Bone marrow (tissue), 2 donors: ENCODE measurements around the gene EYA2.
"Not testable (repeated sequence)": the region's sequence is repeated elsewhere in the genome, so short reads cannot be mapped to it uniquely, and the experiment has no call there.

ENCODE experiments used
- DNase-seq, 2 donors: peaks; one replicate each; lab custom pipeline; 2025; lab: John Stamatoyannopoulos, UW

The EYA2 gene

DNA sequence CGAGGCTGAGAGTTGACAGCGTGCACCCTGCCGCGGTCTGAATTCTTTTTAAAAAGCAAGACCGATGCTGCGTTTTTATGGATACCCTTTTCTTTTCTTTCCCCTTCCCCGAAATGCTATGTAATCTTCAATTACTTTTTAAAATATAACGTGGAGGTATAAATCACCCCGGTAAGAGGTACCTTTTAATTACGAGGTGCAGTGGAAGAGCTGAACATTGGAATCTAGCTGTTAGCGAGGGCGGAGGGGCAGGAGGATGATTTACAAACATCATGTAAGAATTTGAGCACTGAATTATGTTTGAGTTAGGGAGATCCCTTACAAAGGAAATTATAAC lies 1.2 kb downstream of the EYA2 start:
- no peak for DNase-seq

DNA sequence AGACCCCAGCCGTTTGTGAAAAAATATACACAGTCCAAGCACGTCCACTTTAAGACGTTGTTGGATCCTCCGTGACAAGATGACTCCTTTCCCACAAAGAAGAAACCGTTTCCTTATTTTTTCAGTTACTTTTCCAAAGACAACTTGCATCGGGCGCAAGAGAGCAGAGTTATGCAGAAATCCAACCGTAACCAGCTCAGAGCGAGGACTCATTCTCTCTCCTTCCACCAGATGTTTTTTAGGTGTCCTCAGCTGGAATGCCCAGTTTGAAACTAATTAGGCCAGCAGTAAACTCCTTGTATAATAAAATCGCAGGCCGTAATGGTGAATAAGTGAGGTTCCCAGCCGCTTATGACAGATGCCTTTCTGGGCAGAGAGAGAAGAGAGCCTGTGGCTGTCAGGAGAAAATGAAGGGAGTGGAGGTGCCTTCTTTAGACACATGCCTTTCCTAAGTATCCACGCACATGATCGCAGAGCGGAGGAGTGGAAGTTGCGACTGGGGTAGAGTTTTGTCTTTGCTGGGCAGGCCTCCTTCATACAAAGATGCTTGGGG lies 2.8 kb downstream of the EYA2 start:
- no peak for DNase-seq

DNA sequence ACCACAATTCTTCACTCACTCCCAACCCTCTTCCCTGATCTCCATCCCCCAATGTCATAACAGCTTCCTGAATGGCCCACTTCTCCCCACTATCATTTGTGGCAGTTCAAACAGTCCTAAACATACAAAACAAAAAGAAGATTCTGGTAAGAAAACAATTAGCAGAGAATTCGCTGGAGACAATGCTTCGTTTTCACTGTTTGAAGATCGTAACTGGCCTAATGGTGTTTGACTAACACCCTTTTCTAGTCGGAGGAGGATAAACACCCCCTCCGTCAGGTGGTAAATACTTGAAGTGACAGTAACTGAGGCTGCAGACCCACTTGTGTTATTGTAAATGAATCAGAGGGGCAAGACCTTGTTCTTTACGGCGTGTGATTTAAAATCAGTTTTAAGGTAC lies 3.8 kb downstream of the EYA2 start:
- DNase-seq: no peak

DNA sequence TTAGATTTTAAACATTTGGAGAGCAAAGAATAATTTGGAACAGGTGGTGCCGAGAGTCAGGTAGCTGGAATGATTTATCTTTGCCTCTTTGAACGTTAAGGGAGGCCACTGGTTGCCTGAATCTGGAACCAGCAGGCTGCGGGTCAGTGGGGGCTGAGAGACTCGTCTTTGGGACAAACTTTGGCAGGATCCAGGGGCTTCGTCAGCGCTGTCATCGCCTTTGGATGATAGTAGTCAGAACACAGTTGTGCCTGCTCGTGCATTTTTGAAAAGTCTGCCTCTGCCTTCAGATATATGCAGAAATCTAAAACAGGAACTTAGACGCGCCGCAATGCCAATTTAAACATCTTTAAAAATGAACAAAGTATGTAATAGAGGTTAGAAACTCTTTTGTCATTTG lies 5.0 kb downstream of the EYA2 start:
- no peak for DNase-seq

DNA sequence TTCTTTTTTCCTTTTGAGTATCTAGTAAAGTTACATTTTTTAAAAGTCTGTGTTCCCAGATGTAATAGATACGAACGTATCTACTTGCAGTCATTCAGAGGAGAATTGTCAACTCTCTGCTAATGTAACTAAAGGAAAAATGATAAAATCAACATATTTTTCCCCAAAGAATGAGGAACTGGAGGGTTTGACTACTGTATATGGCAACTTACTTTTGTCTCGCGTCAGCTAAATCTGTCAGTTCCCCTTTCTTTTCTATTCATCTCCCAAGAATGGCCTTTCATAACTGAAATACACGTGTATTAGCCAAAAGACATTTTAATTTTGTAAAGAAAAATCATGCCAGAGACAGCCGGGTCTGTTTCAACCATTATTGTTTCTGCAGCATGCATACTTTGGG lies 5.4 kb downstream of the EYA2 start:
- no peak for DNase-seq

DNA sequence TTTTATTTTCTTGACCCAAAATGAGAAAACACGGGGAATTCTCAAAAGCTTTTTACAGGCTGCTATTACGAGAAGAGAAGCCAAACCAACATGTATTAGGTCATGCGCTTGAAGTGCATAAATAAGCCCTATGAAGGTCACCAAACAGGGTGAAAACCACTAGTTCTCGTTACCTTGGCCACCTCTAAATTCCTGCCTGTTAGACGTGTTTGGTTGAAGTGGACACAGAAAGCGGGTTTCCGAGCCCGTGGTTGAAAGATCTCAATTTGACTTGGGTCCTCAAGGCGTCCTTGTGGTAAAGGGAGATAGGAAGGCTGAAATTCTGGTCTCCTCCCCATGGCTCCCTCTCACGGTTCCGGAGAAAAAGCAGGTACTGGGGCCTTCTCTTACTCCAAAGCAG lies 6.2 kb downstream of the EYA2 start:
- DNase-seq: no peak

DNA sequence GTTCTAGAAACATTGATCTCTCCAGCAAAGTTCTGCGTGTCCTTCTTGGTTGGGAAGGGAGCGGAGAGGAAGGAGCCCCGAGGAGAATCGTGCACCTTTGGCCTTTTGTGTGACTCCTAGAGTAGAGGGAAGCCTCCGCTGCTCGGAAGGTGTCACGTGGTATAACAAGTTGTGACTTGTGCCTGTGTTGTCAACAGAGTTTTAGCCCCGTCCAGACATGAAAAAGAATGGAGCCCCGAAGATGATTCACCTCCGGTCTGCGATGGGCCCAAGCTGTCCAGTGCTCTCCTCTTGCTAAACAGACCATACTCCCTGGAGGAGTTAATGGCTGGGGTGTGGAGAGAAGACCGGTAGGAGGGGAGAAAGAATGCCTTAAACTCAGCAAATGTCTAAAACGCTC lies 7.0 kb downstream of the EYA2 start:
- no peak for DNase-seq

DNA sequence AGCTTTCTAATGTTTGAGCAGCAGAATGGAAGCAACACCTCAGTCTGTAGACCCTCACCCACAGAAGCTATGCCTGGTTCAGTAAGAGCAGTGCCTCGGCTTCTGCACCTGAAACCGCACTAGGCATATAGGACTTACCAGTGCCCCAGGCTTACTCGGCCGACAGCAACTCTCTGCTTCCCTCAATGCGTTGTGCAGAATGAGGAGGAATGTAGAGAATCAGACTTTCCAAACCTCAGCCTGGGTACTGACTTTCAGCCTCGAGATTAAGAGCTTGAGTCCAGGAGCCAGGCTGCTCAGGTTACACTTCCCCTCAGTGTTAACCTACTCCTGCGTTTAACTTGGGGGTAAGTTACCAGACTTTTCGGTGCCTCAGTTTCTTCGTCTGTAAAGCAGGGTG lies 8.6 kb downstream of the EYA2 start:
- no peak for DNase-seq

DNA sequence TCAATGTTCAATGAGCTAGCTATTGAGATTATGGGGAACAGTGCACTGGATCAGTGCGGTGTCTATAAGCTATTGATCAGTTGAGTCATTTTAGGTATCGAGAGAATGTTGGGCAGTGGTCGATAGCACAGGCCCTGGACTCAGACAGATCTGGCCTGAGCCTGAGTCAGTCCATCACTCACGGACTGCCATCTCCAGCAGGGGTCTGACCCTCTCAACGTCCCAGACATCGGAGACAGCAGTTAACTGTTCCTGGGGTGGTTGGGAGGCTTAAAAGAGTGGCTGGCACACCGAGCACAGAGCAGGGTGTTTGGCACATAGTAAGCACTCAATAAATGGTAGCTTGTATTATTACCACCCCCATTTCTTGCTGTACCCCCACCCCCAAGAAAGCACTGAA lies 9.3 kb downstream of the EYA2 start:
- no peak for DNase-seq

DNA sequence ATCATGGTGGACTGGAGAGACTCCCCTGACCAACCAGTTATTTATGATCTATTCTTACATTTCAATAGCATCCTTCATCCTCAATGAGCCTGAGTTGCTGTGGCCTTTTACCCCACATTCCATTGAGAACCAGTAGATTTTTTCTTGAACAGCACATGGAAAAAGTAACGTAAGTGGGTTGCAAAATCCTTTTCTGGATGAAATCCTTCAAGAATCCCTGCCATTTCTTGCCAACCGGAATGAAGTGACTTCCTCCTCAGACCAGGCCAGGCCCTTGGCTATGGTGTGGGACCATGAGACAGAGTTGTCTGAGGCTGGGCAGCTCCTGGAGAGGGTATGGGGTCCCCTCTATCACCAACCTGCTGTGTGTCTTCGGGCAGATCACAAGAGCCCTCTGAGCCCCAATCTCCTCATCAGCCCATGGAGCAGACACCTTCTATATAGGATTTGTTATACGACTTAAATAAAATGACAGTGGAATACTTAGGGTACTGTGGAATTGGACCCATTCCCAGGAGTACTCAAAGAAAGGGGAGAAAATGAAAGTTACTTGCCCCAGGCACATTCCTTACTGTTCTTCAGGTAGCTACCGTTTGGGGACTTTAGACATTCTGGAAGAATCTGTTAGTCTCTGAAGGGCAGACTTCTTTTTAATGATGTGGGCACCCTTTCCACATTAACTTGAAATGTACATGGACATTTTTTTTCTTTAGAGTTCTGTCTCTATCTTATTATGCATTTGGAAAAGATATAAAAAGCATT lies 10.9 kb downstream of the EYA2 start:
- DNase-seq: no peak

DNA sequence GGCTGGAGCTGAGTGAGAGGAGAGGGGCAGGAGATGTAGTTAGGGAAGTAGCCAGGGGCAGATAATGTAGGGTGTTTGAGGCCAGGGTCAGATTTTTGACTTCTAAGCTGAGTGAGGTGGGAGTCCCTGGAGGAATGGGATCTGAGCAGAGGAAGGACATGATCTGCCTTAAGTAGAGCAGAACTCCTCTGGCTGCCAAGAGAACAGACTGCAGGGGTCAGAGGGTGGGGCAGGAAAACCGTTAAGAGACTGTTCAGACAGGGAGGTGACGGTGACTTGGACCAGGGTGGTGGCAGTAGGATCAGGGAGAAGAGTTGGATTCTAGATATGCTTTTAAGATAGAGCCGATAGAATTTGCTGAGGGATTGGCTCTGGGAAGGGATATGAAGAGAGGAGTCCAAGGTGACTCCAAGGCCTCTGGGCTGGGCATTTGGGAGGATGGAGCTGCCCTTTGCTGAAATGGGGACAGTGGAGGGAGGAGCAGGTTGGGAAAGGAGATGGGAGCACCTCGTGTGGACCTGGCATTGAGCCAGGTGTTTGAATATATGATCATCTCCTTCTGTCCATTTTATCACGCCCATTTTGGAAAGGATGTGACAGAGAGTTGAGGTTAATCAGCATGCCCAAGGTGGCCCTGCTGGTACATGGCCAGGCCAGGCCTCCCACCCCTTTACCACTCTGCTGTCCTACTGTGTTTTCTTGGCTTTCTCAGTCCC lies 18.8 kb downstream of the EYA2 start:
- DNase-seq: no peak

DNA sequence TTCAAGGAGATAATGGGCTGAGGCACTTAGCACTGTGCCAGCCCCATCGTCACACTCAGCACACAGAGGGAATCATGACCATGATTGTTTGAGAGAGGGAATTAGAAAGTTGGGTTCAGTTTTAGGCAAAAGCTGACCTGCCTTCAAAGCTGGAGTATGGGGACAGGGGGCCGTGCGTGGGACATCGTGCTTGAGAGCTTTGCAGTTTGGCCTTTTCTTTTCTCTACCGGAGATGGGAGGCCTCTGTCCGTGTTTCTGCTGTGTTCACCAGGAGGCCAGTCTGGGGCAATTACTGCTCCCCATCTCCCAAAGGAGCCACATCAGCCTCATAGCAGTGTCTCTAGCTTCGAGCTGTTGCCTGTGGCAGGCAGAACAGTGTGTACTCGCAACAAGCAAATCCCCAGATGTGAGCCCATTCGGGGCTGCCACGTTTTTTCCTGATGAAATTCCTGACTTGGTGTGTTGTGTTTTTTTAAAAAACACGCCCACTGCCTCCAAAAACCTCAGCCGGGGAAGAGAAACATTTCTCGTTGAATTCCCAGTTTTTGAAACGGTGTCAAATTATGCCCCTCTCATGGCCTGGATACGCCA lies 20.2 kb downstream of the EYA2 start:
- no peak for DNase-seq

DNA sequence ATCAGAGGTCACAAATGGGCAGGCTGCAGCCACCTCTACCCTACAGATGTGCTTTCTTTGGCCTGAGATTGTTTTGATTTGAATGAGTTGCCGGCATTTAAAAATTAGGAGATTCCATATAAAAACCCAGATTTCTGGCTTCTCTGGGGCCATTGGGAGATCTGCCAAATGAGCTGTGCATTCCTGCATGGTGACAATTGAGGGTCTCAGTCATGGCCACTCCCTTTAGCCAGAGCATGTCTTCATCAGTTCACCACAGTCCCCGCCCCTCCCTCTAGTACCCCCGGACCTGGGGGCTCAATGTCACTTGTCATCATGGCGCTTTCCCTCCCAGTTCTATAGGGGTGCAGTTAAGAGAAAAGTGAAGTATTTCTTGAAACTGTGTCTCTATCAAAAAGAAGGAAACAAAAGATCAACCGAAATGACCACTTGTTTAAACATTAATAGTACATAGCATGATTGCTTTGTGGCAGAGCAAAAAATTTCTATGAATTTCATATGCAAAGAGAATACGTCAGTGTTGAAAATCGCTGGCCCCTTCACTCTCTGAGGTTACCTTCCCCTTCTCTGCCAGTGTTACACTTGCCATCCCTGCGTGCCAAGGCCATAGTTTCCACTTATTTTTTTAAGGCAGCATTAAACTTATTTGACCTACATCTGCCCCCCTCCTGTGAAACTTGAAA lies 21.1 kb downstream of the EYA2 start:
- no peak for DNase-seq

DNA sequence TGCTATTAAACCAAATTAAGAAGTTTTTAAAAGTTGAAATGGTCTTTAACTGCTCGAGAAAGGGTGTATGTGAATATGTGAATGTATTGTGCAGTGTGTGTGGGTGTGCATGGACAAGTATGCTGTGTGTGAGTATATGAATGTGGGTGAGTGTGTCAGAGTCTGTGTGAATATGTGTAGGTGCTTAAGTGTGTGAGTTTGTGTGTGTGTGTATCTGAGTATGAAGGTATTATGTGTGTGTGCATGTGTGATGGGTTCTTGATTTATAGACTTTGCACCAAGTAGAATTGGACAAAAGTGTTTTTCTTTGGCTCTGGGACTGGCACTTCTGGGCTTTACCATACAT lies 21.6 kb downstream of the EYA2 start:
- DNase-seq: no peak

DNA sequence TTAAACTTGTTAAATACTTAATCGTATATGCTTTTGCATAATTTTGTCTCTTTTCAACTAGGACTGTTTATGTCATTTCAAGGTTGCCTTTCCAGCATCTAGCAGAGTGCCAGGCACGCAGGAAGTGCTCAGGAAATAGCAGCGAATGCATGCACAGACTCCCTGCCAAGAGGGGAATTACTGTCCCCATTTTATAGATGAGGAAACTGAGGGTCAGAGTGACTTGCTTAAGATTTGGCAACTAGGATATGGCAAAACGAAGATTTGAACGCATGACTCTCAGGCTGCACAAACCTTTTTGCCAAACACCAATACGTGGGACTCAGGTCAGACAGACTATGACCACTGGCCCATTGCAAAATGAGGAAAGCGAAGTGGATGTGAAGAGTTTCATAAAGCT lies 22.5 kb downstream of the EYA2 start:
- no peak for DNase-seq

DNA sequence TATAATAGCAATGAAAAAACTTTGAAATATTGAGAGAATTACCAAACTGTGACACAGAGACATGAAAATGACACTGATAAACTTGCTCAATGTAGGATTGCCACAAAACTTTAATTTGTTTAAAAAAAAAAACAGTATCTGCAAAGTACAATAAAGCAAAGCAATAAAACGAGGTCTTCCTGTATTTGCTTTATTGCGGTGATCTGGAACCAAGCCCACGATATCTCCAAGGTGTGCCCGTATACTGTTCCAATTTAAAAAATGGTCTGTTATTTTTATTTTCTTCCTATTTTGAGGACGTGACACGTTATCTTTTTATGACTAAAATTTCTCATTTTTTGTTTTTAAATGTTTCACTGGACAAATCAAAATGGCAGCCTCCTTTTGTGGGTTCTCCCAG lies 25.5 kb downstream of the EYA2 start:
- no peak for DNase-seq

DNA sequence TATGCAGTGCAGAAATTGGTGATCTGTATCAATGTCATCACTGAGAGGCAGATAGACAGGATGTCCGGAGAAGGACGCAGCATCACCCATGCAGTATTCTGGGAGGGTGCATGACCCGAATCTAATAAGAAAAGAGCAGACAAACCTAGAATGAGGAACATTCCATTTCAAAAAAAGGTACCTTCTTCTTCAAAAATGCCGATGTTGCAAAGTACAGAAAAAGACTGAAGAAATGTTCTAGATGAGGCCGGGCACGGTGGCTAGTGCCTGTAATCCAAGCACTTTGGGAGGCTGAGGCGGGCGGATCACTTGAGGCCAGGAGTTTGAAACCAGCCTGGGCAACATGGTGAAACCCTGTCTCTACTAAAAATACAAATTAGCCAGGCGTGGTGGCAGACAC lies 28.2 kb downstream of the EYA2 start:
- not testable (repeated sequence) for DNase-seq

DNA sequence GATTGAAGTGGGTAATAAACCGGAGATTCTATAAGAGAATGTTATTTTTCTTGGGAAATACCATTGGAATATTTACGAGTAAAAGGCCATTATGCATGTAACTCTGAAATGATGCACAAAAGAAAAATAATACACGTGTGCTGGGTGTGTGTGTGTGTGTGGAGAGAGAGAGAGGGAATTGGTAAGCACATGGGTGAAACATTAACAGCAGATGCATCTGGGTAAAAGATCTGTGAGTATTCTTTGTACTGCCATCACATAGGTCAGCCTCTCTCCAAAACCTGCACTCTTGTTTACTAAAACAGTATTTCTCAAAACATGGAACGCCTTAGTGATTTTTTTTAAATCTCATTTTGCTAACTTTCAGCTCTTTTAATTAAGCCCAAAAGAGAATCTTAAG lies 28.9 kb downstream of the EYA2 start:
- DNase-seq: no peak

DNA sequence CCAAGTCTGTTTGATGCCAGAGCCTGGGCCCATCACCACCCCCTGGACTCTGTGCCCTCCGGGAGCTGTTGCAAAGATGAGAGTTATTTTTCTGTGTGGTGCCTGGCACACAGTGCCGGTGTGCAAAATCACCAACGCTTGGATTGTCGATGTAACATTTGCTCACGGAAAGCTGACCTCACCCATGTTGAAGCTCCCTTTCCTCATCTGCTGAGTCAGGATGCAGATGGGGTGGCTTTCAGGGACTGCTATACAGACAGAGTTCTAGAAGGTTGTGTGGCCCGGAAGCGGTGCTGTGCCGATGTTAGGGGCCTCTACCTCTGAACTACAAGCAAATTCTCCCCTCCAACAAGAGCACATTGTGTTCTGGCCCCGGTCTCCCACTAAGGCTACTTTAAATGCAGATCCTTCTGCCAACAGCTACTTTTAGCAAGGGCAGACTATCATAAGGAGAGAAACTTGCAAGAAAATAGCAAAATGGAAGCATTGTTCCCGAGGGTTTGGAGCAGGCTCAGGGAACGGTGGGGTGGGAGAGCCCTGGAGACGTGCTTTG lies 34.0 kb downstream of the EYA2 start:
- no peak for DNase-seq

DNA sequence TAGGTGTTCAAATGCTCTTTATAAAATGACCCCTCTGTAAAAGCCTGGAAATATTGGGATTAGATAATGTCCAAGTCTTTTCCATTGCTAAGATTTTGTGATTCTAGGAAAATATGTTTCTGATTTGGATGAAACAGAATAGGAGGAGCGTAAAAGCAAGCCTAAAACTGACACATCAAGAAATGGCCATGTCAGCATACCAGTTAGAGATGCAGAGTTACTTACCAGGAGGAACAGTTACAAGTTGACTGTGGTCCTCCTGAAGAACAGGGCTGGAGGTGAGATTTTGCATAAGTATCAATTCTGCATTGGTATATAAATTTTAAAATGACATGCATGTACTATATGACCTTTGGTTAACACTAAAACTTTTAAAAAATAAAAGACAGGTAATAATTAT lies 35.3 kb downstream of the EYA2 start:
- no peak for DNase-seq

DNA sequence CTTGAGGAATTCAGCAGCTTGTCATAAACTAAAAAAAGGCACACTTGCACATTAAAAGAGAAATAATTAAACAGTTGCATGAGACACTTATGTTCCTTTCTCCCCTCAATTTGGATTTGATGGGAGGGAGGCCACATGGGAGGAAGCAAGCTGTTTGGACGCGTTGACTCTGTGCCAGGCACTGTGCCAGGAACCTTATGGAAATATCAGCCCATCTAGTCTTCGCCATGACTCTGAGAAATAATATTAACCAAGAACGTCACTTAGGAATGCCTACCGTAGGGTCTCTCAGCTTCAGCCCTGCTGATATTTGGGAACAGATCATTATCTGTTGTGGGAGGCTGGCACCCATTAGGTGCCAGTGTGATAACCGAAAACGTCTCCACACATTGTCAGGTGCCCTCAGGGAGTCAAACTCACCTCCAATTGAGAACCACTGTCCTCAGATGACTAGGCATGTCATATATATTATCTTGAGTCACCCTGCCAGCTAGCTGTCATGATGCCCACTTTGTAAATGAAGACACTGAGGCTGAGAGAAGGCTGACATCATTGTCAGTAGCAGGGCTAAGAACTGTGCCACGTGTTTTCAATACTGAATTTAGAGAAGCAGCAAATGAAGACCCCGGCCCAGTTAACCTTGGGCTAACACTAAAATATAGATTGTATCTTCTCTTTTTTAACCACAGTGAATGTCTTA lies 36.1 kb downstream of the EYA2 start:
- no peak for DNase-seq

DNA sequence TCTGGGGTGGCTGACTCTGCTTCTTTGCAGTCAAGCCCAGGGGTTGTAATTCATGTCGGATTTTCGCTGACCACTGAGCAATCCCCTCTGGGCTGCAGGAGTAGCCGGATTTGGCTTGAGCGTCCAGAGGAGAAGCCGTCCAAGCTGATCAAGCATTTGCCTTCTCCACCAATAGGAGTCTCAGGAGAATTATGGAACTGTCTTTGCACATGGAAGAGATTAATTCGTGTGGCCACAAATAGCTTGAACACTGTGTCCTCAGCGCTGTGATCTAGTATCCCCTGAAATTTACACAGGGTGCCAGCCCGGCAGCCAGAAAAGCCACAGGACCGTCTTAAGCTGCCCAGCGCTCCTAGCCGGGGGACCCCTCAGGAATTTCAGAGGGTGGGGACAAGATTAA lies 37.1 kb downstream of the EYA2 start:
- DNase-seq: no peak
